Liver (tissue), 3 donors: ENCODE measurements around the gene CLOCK.

ENCODE experiments used
- ATF3 ChIP-seq: IDR thresholded peaks from 2 replicates; pipeline ENCODE4 v1.6.1; 2016; ENCODE audit warnings: antibody characterized with exemption
- CTCF ChIP-seq: fragments of 150-350 bp; IDR thresholded peaks from 2 replicates; pipeline ENCODE4 v1.5.1; 2017; ENCODE audit warnings: improper control_type of control experiment, low read depth, low read length; ENCODE audit not compliant: missing input control
- HNF4A ChIP-seq, 2 donors: conservative IDR thresholded peaks; 2 replicates each; pipeline ENCODE4 v1.6.1; 2016; ENCODE audit warnings: antibody characterized with exemption in 2 of 2, mild to moderate bottlenecking in 2 of 2
- MAX ChIP-seq: IDR thresholded peaks from 2 replicates; pipeline ENCODE4 v1.6.1; 2016; ENCODE audit warnings: antibody characterized with exemption
- SP1 ChIP-seq: IDR thresholded peaks from 2 replicates; pipeline ENCODE4 v1.6.1; 2018; ENCODE audit warnings: antibody characterized with exemption, mild to moderate bottlenecking
- YY1 ChIP-seq: IDR thresholded peaks from 2 replicates; pipeline ENCODE4 v1.6.1; 2016; ENCODE audit warnings: antibody characterized with exemption, mild to moderate bottlenecking
- ZBTB33 ChIP-seq: IDR thresholded peaks from 2 replicates; pipeline ENCODE4 v1.6.1; 2016; ENCODE audit warnings: antibody characterized with exemption
- donor health status: healthy.
- donor health status: healthy.

- TF ChIP-seq YY1: no peak
- TF ChIP-seq ATF3: no peak
- no peak for TF ChIP-seq CTCF
- no peak for TF ChIP-seq SP1
- no peak for TF ChIP-seq ZBTB33
- TF ChIP-seq MAX: no peak
- TF ChIP-seq HNF4A (conservative IDR thresholded peaks at IDR 0.05): no peak
Measured at GRCh38 chr4:55491486-55491885, 55.2 kb downstream of the CLOCK start.
